GM19463 (cell line): ENCODE measurements around the gene RFX1.

Experiments used
- ATAC-seq: cut with Tn5 transposase; IDR thresholded peaks from one replicate; pipeline ENCODE4 v1.9.1; 2021; ENCODE audit warnings: mild to moderate bottlenecking, moderate library complexity; ENCODE audit not compliant: unreplicated experiment

The RFX1 gene

GRCh38 chr19:13914777-13915176, 91.3 kb downstream of the RFX1 start:
- ATAC-seq = no peak

GRCh38 chr19:13913352-13913751, 92.8 kb downstream of the RFX1 start:
- no peak for ATAC-seq
